Mesenchymal stem cell (in vitro differentiated cells and primary cell): ENCODE results near the gene HTD2.

Source experiments
- DNase-seq: peaks from one replicate; pipeline ENCODE4 v3.0.0-alpha.2; 2013
- H2AFZ ChIP-seq: one replicate; pipeline ENCODE4 v1.6.1; 2013; ENCODE audit warnings: low read depth, mild to moderate bottlenecking, control low read depth, inconsistent platforms, low read length, moderate library complexity
- H2AK5ac ChIP-seq: 2 replicates; pipeline ENCODE4 v1.6.1; 2013; ENCODE audit warnings: low read length, moderate library complexity, mild to moderate bottlenecking, inconsistent platforms; ENCODE audit not compliant: severe bottlenecking
- H2BK120ac ChIP-seq: one replicate; pipeline ENCODE4 v1.6.1; 2013; ENCODE audit warnings: low read depth, mild to moderate bottlenecking, inconsistent platforms, low read length, moderate library complexity
- H2BK12ac ChIP-seq, 2 experiments: one replicate each; pipeline ENCODE4 v1.6.1; 2013; ENCODE audit warnings: inconsistent platforms in 2 of 2, low read length in 2 of 2, mild to moderate bottlenecking in 2 of 2, moderate library complexity in 2 of 2, control low read depth in 1 of 2
- H2BK15ac ChIP-seq: one replicate; pipeline ENCODE4 v1.6.1; 2013; ENCODE audit warnings: mild to moderate bottlenecking, low read depth, inconsistent platforms; ENCODE audit not compliant: poor library complexity, severe bottlenecking
- H2BK5ac ChIP-seq: 2 replicates; pipeline ENCODE4 v1.6.1; 2013; ENCODE audit warnings: low read depth, mild to moderate bottlenecking, low read length, control low read depth, inconsistent platforms; ENCODE audit not compliant: poor library complexity, severe bottlenecking
- H3K14ac ChIP-seq, 2 experiments: one replicate each; pipeline ENCODE4 v1.6.1; 2013; ENCODE audit warnings: inconsistent platforms in 2 of 2, low read length in 2 of 2, control low read depth in 1 of 2, mild to moderate bottlenecking in 1 of 2, moderate library complexity in 1 of 2
- H3K18ac ChIP-seq, 2 experiments: one replicate each; pipeline ENCODE4 v1.6.1; 2013; ENCODE audit warnings: inconsistent platforms in 2 of 2, low read length in 2 of 2, control low read depth in 1 of 2, low read depth in 1 of 2, mild to moderate bottlenecking in 1 of 2
- H3K23ac ChIP-seq, 2 experiments: one replicate each; pipeline ENCODE4 v1.6.1; 2013; ENCODE audit warnings: inconsistent platforms in 2 of 2, low read length in 2 of 2, mild to moderate bottlenecking in 2 of 2, moderate library complexity in 2 of 2, control low read depth in 1 of 2
- H3K27ac ChIP-seq: 2 replicates; pipeline ENCODE4 v1.5.1; 2013; ENCODE audit warnings: mild to moderate bottlenecking, moderate library complexity, low read length, control low read depth, inconsistent platforms; ENCODE audit not compliant: poor library complexity, severe bottlenecking
- H3K27me3 ChIP-seq, 2 experiments: 2 replicates each; pipeline versions ENCODE4 v1.6.1 to v1.7.0; 2013; ENCODE audit warnings: low read length in 2 of 2, mild to moderate bottlenecking in 2 of 2, moderate library complexity in 2 of 2, control low read depth in 1 of 2, inconsistent platforms in 1 of 2; ENCODE audit not compliant: control insufficient read depth in 1 of 2, insufficient read depth in 1 of 2
- H3K36me3 ChIP-seq, 2 experiments: 2 replicates each; pipeline versions ENCODE4 v1.6.1 to v1.7.0; 2013; ENCODE audit warnings: low read length in 2 of 2, control low read depth in 1 of 2, inconsistent platforms in 1 of 2, low read depth in 1 of 2, mild to moderate bottlenecking in 1 of 2; ENCODE audit not compliant: insufficient read depth in 2 of 2, control insufficient read depth in 1 of 2
- H3K4ac ChIP-seq, 2 experiments: one replicate each; pipeline ENCODE4 v1.6.1; 2013; ENCODE audit warnings: inconsistent platforms in 2 of 2, low read length in 2 of 2, mild to moderate bottlenecking in 2 of 2, moderate library complexity in 2 of 2, control low read depth in 1 of 2, low read depth in 1 of 2
- H3K4me1 ChIP-seq: 2 replicates; pipeline ENCODE4 v1.6.1; 2013; ENCODE audit warnings: low read depth, low read length, control low read depth; ENCODE audit not compliant: control insufficient read depth, insufficient read depth
- H3K4me2 ChIP-seq: 2 replicates; pipeline ENCODE4 v1.6.1; 2013; ENCODE audit warnings: low read length, mild to moderate bottlenecking, inconsistent platforms; ENCODE audit not compliant: poor library complexity, severe bottlenecking
- H3K4me3 ChIP-seq, 2 experiments: 2 replicates each; pipeline versions ENCODE4 v1.5.1 to v1.7.0; 2013; ENCODE audit warnings: low read length in 2 of 2, mild to moderate bottlenecking in 2 of 2, control low read depth in 1 of 2, low read depth in 1 of 2; ENCODE audit not compliant: insufficient read depth in 1 of 2
- H3K79me1 ChIP-seq: replicated peaks from 2 replicates; pipeline ENCODE4 v1.6.1; 2013; ENCODE audit warnings: mild to moderate bottlenecking, control low read depth, low read length, inconsistent platforms; ENCODE audit not compliant: poor library complexity, severe bottlenecking
- H3K9ac ChIP-seq: 2 replicates; pipeline ENCODE4 v1.7.0; 2013; ENCODE audit warnings: mild to moderate bottlenecking, low read length, moderate library complexity
- H3K9me3 ChIP-seq: 2 replicates; pipeline ENCODE4 v1.7.0; 2013; ENCODE audit warnings: mild to moderate bottlenecking, low read length; ENCODE audit not compliant: control insufficient read depth
- H4K8ac ChIP-seq: one replicate; pipeline ENCODE4 v1.6.1; 2013; ENCODE audit warnings: inconsistent platforms, mild to moderate bottlenecking, low read length, moderate library complexity
- H4K91ac ChIP-seq: one replicate; pipeline ENCODE4 v1.6.1; 2013; ENCODE audit warnings: mild to moderate bottlenecking, low read length, inconsistent platforms
- WGBS: methylation state at CpG from one replicate; pipeline ENCODE4 v1.1.7; 2013; ENCODE audit warnings: mixed read lengths; 5-methylcytosine and 5-hydroxymethylcytosine counted together

Gene HTD2

GRCh38 chr3:58332575-58333188, 26.4 kb downstream of the HTD2 start, which contains the start of gene PXK:
Gene PXK, plus strand, starts transcription at chr3:58332892. Its CDS starts 97 bp downstream, at chr3:58332989.
- peak within 1 kb of the TSS; percentile 16 for H2AK5ac ChIP-seq
- H3K9me3 ChIP-seq = no peaks in the 10 kb centered on the region
- no peak within 1 kb of the TSS for H2BK120ac ChIP-seq
- peaks cover 10% of the 10 kb centered on the region for H3K4me1 ChIP-seq
- H4K8ac ChIP-seq = peak within 1 kb of the TSS; percentile 81
- no peaks in the 10 kb centered on the region for H3K27me3 ChIP-seq
- peak within 1 kb of the TSS; percentile 87 for H2AFZ ChIP-seq
- peak within 1 kb of the TSS; percentile 84 for H4K91ac ChIP-seq
- H3K79me1 ChIP-seq = peaks cover 2% of the 10 kb centered on the region
- peak within 1 kb of the TSS; percentile 77 for H2BK15ac ChIP-seq
- H3K23ac ChIP-seq = peak within 1 kb of the TSS; percentile 20 to 75
- peak within 1 kb of the TSS; percentile 88 to 90 for H3K4ac ChIP-seq
- under 1% methylated on average over 60 of the region's 79 CpGs for WGBS
- peak within 1 kb of the TSS; percentile 87 for H3K9ac ChIP-seq
- H3K14ac ChIP-seq = peak within 1 kb of the TSS in 1 of 2 experiments; percentile 51
- peak within 1 kb of the TSS; percentile 90 to 96 for H3K4me3 ChIP-seq
- H2BK5ac ChIP-seq = no peak within 1 kb of the TSS
- DNase-seq = peak; percentile 77
- H3K27ac ChIP-seq = no peak within 1 kb of the TSS
- H2BK12ac ChIP-seq = peak within 1 kb of the TSS; percentile 69 to 83
- H3K4me2 ChIP-seq = peak within 1 kb of the TSS; percentile 98
- peak within 1 kb of the TSS; percentile 73 to 81 for H3K18ac ChIP-seq
- no peaks in the 10 kb centered on the region for H3K36me3 ChIP-seq

GRCh38 chr3:58333206-58334012, 27.1 kb downstream of the HTD2 start:
- WGBS = 1% methylated on average over 34 of the region's 37 CpGs
- H3K27ac ChIP-seq = no peak overlapping the region
- H3K4me2 ChIP-seq = peak overlapping the region; percentile 98
- peak overlapping the region; percentile 58 to 81 for H3K18ac ChIP-seq
- peak overlapping the region; percentile 71 for H4K8ac ChIP-seq
- H3K14ac ChIP-seq = peak overlapping the region in 1 of 2 experiments; percentile 51
- no peak overlapping the region for H2AK5ac ChIP-seq
- H3K79me1 ChIP-seq = peaks cover 2% of the 10 kb centered on the region
- no peak overlapping the region for H2BK120ac ChIP-seq
- no peaks in the 10 kb centered on the region for H3K36me3 ChIP-seq
- H2BK12ac ChIP-seq = peak overlapping the region in 1 of 2 experiments; percentile 83
- peaks cover 10% of the 10 kb centered on the region for H3K4me1 ChIP-seq
- peak overlapping the region; percentile 87 for H3K9ac ChIP-seq
- H3K23ac ChIP-seq = no peak overlapping the region
- peak overlapping the region; percentile 87 for H2AFZ ChIP-seq
- no peaks in the 10 kb centered on the region for H3K9me3 ChIP-seq
- H2BK5ac ChIP-seq = no peak overlapping the region
- no peak overlapping the region for H4K91ac ChIP-seq
- peak overlapping the region; percentile 90 to 96 for H3K4me3 ChIP-seq
- H3K27me3 ChIP-seq = no peaks in the 10 kb centered on the region
- H2BK15ac ChIP-seq = peak overlapping the region; percentile 77
- peak overlapping the region; percentile 82 to 88 for H3K4ac ChIP-seq
- DNase-seq = no peak

GRCh38 chr3:58334013-58334321, 27.6 kb downstream of the HTD2 start:
- H2AFZ ChIP-seq = no peak overlapping the region
- no peak overlapping the region for H2AK5ac ChIP-seq
- no peak overlapping the region for H2BK5ac ChIP-seq
- no peak overlapping the region for H2BK120ac ChIP-seq
- H3K23ac ChIP-seq = no peak overlapping the region
- no peak overlapping the region for H2BK15ac ChIP-seq
- H3K9me3 ChIP-seq = no peaks in the 10 kb centered on the region
- peaks cover 2% of the 10 kb centered on the region for H3K79me1 ChIP-seq
- peak overlapping the region; percentile 87 for H3K9ac ChIP-seq
- H3K18ac ChIP-seq = no peak overlapping the region
- H3K4me3 ChIP-seq = peak overlapping the region in 1 of 2 experiments; percentile 96
- no peaks in the 10 kb centered on the region for H3K27me3 ChIP-seq
- peak; percentile 41 for DNase-seq
- no peak overlapping the region for H3K14ac ChIP-seq
- no peak overlapping the region for H3K4me2 ChIP-seq
- WGBS = 39% methylated on average over 3 of the region's 4 CpGs
- no peak overlapping the region for H3K4ac ChIP-seq
- H4K91ac ChIP-seq = no peak overlapping the region
- H3K27ac ChIP-seq = no peak overlapping the region
- peaks cover 10% of the 10 kb centered on the region for H3K4me1 ChIP-seq
- H3K36me3 ChIP-seq = no peaks in the 10 kb centered on the region
- no peak overlapping the region for H4K8ac ChIP-seq
- no peak overlapping the region for H2BK12ac ChIP-seq

- Histone ChIP-seq H2AK5ac (no peak overlapping the region), H3K36me3 (no peaks in the 10 kb centered on the region), H2BK15ac (no peak overlapping the region), H2BK12ac (no peak overlapping the region), H4K91ac (no peak overlapping the region), H3K27ac (no peak overlapping the region), H3K4me3 (peak overlapping the region in 1 of 2 experiments; percentile 96), H3K14ac (no peak overlapping the region), H4K8ac (no peak overlapping the region), H3K4ac (no peak overlapping the region), H3K4me2 (no peak overlapping the region), H3K23ac (no peak overlapping the region), H3K9me3 (no peaks in the 10 kb centered on the region), H3K27me3 (no peaks in the 10 kb centered on the region), H2AFZ (no peak overlapping the region), H3K79me1 (peaks cover 3% of the 10 kb centered on the region), H3K18ac (no peak overlapping the region), H3K9ac (peak overlapping the region; percentile 87), H2BK120ac (no peak overlapping the region), H2BK5ac (no peak overlapping the region), H3K4me1 (peaks cover 10% of the 10 kb centered on the region)
- DNase-seq = no peak
- no CpG with 5 or more reads among the region's 1 CpG for WGBS
Measured at GRCh38 chr3:58334506-58334884, 28.2 kb downstream of the HTD2 start.
